ENCODE measurements around the gene DNAJC27.

Gene DNAJC27

GRCh38 chr2:24914713-24915112, 57.0 kb downstream of the DNAJC27 start:
- peaks cover 21% of the 10 kb centered on the region for H3K36me3 Mint-ChIP-seq (ENCODE audit: low read depth)
- H3K9me3 Mint-ChIP-seq: no peaks in the 10 kb centered on the region
- H3K4me1 Mint-ChIP-seq (ENCODE audit: low read depth): peaks cover 18% of the 10 kb centered on the region
- no peaks in the 10 kb centered on the region for H3K27me3 Mint-ChIP-seq (ENCODE audit: low read depth)
- no peak overlapping the region for H3K27ac Mint-ChIP-seq
- H3K4me3 Mint-ChIP-seq: no peak overlapping the region

GRCh38 chr2:24913911-24914310, 57.8 kb downstream of the DNAJC27 start:
- Mint-ChIP-seq H3K27ac (no peak overlapping the region), H3K36me3 (ENCODE audit: low read depth) (peaks cover 21% of the 10 kb centered on the region), H3K27me3 (ENCODE audit: low read depth) (no peaks in the 10 kb centered on the region), H3K9me3 (no peaks in the 10 kb centered on the region), H3K4me3 (no peak overlapping the region), H3K4me1 (ENCODE audit: low read depth) (peaks cover 13% of the 10 kb centered on the region)

GRCh38 chr2:24912986-24913385, 58.8 kb downstream of the DNAJC27 start:
- Mint-ChIP-seq H3K27me3 (ENCODE audit: low read depth) (no peaks in the 10 kb centered on the region), H3K27ac (no peak overlapping the region), H3K4me1 (ENCODE audit: low read depth) (peaks cover 8% of the 10 kb centered on the region), H3K9me3 (no peaks in the 10 kb centered on the region), H3K4me3 (no peak overlapping the region), H3K36me3 (ENCODE audit: low read depth) (peaks cover 18% of the 10 kb centered on the region)

- Mint-ChIP-seq H3K36me3 (ENCODE audit: low read depth) (peaks cover 13% of the 10 kb centered on the region), H3K9me3 (no peaks in the 10 kb centered on the region), H3K4me3 (no peak overlapping the region), H3K27ac (no peak overlapping the region), H3K27me3 (ENCODE audit: low read depth) (no peaks in the 10 kb centered on the region), H3K4me1 (ENCODE audit: low read depth) (peaks cover 4% of the 10 kb centered on the region)
Measured at GRCh38 chr2:24912523-24912922, 59.2 kb downstream of the DNAJC27 start.

GRCh38 chr2:24910245-24910644, 61.5 kb downstream of the DNAJC27 start:
- Mint-ChIP-seq H3K27me3 (ENCODE audit: low read depth) (no peaks in the 10 kb centered on the region), H3K4me1 (ENCODE audit: low read depth) (peaks cover 5% of the 10 kb centered on the region), H3K36me3 (ENCODE audit: low read depth) (peaks cover 13% of the 10 kb centered on the region), H3K27ac (no peak overlapping the region), H3K9me3 (no peaks in the 10 kb centered on the region), H3K4me3 (no peak overlapping the region)

GRCh38 chr2:24909555-24910177, 62.1 kb downstream of the DNAJC27 start:
- peaks cover 16% of the 10 kb centered on the region for H3K36me3 Mint-ChIP-seq (ENCODE audit: low read depth)
- no peaks in the 10 kb centered on the region for H3K27me3 Mint-ChIP-seq (ENCODE audit: low read depth)
- H3K4me3 Mint-ChIP-seq: no peak overlapping the region
- H3K4me1 Mint-ChIP-seq (ENCODE audit: low read depth): peaks cover 3% of the 10 kb centered on the region
- no peak overlapping the region for H3K27ac Mint-ChIP-seq
- no peaks in the 10 kb centered on the region for H3K9me3 Mint-ChIP-seq

GRCh38 chr2:24908461-24908901, 63.3 kb downstream of the DNAJC27 start:
- Mint-ChIP-seq H3K27ac (no peak overlapping the region), H3K36me3 (ENCODE audit: low read depth) (peaks cover 16% of the 10 kb centered on the region), H3K27me3 (ENCODE audit: low read depth) (no peaks in the 10 kb centered on the region)

GRCh38 chr2:24907116-24907515, 64.6 kb downstream of the DNAJC27 start:
- Mint-ChIP-seq H3K36me3 (ENCODE audit: low read depth) (peaks cover 16% of the 10 kb centered on the region), H3K4me3 (no peak overlapping the region), H3K9me3 (no peaks in the 10 kb centered on the region), H3K27ac (no peak overlapping the region), H3K4me1 (ENCODE audit: low read depth) (peaks cover 3% of the 10 kb centered on the region), H3K27me3 (ENCODE audit: low read depth) (no peaks in the 10 kb centered on the region)

More at GRCh38 chr2:24908461-24908901, 63.3 kb downstream of the DNAJC27 start:
- H3K4me3 Mint-ChIP-seq: no peak overlapping the region
- H3K9me3 Mint-ChIP-seq: no peaks in the 10 kb centered on the region
- H3K4me1 Mint-ChIP-seq (ENCODE audit: low read depth): peaks cover 3% of the 10 kb centered on the region

- H3K27me3 Mint-ChIP-seq (ENCODE audit: low read depth): no peaks in the 10 kb centered on the region
- H3K4me1 Mint-ChIP-seq (ENCODE audit: low read depth): peaks cover 3% of the 10 kb centered on the region
- no peak overlapping the region for H3K4me3 Mint-ChIP-seq
- H3K9me3 Mint-ChIP-seq: no peaks in the 10 kb centered on the region
- no peak overlapping the region for H3K27ac Mint-ChIP-seq
- peaks cover 13% of the 10 kb centered on the region for H3K36me3 Mint-ChIP-seq (ENCODE audit: low read depth)
Measured at GRCh38 chr2:24906466-24906865, 65.3 kb downstream of the DNAJC27 start.

- H3K9me3 Mint-ChIP-seq: no peaks in the 10 kb centered on the region
- peaks cover 14% of the 10 kb centered on the region for H3K36me3 Mint-ChIP-seq (ENCODE audit: low read depth)
- H3K4me1 Mint-ChIP-seq (ENCODE audit: low read depth): peaks cover 3% of the 10 kb centered on the region
- no peak overlapping the region for H3K27ac Mint-ChIP-seq
- no peak overlapping the region for H3K4me3 Mint-ChIP-seq
- no peaks in the 10 kb centered on the region for H3K27me3 Mint-ChIP-seq (ENCODE audit: low read depth)
Measured at GRCh38 chr2:24903161-24904103, 68.3 kb downstream of the DNAJC27 start.

- Mint-ChIP-seq H3K36me3 (ENCODE audit: low read depth) (peaks cover 35% of the 10 kb centered on the region), H3K27ac (no peak overlapping the region), H3K4me3 (no peak overlapping the region), H3K9me3 (peaks cover 38% of the 10 kb centered on the region), H3K4me1 (ENCODE audit: low read depth) (no peaks in the 10 kb centered on the region), H3K27me3 (ENCODE audit: low read depth) (no peaks in the 10 kb centered on the region)
Measured at GRCh38 chr2:24899361-24899910, 72.3 kb downstream of the DNAJC27 start.

- no peak overlapping the region for H3K27ac Mint-ChIP-seq
- H3K4me3 Mint-ChIP-seq: no peak overlapping the region
- no peaks in the 10 kb centered on the region for H3K27me3 Mint-ChIP-seq (ENCODE audit: low read depth)
- H3K4me1 Mint-ChIP-seq (ENCODE audit: low read depth): no peaks in the 10 kb centered on the region
- H3K9me3 Mint-ChIP-seq: peaks cover 47% of the 10 kb centered on the region
- H3K36me3 Mint-ChIP-seq (ENCODE audit: low read depth): peaks cover 35% of the 10 kb centered on the region
Measured at GRCh38 chr2:24898122-24899109, 73.3 kb downstream of the DNAJC27 start.

GRCh38 chr2:24894750-24895149, 77.0 kb downstream of the DNAJC27 start:
- H3K27ac Mint-ChIP-seq: no peak overlapping the region
- H3K9me3 Mint-ChIP-seq: peaks cover 53% of the 10 kb centered on the region
- no peaks in the 10 kb centered on the region for H3K4me1 Mint-ChIP-seq (ENCODE audit: low read depth)
- no peaks in the 10 kb centered on the region for H3K27me3 Mint-ChIP-seq (ENCODE audit: low read depth)
- H3K36me3 Mint-ChIP-seq (ENCODE audit: low read depth): peaks cover 35% of the 10 kb centered on the region
- H3K4me3 Mint-ChIP-seq: no peak overlapping the region

GRCh38 chr2:24893934-24894333, 77.8 kb downstream of the DNAJC27 start:
- Mint-ChIP-seq H3K9me3 (peaks cover 53% of the 10 kb centered on the region), H3K27me3 (ENCODE audit: low read depth) (no peaks in the 10 kb centered on the region), H3K4me3 (no peak overlapping the region), H3K27ac (no peak overlapping the region), H3K4me1 (ENCODE audit: low read depth) (no peaks in the 10 kb centered on the region), H3K36me3 (ENCODE audit: low read depth) (peaks cover 33% of the 10 kb centered on the region)
